GM21367 (cell line): ENCODE data around the gene FBXO36.

Experiments used
- ATAC-seq: cut with Tn5 transposase; IDR thresholded peaks from one replicate; pipeline ENCODE4 v1.9.1; 2021; ENCODE audit not compliant: unreplicated experiment

Gene FBXO36

DNA sequence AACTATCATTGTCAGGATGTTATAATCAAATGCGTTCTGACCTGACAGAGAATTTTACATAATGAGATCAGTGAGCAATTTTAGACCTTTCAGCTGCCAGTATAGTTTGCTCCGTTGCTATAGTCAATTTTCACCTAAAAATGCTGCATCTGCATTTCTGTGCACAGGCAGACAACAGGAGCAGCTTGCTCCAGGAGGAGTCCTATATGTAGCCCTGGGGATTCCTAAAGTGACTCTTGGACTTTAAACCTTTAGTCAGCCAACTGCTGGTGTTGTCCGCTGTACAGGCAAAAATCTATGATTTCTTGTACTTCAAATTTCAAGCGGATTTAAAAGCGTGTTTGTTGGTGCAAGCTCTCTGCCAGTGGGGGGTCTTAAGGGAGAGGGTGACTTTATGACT, 120.7 kb downstream of the FBXO36 start:
- ATAC-seq = no peak

DNA sequence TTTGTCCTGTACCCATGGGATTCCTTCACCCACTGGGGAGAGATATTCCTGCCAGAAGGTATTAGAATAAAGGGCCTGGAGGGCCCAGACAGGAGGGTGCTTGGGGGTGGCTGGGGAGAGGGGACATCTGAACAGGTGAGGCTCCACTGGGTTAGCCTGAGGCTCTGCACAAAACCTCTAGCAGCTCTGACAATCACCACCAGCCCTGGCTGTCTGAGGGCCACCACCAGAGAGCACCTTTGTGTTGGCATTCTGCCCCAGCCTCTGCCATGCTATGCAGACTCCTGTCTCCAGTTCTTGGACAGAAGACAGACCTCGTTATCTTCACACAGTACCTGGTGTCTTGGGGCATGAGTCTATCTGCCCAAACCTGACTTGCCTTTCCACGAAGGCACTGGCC, 121.2 kb downstream of the FBXO36 start:
- ATAC-seq = no peak

DNA sequence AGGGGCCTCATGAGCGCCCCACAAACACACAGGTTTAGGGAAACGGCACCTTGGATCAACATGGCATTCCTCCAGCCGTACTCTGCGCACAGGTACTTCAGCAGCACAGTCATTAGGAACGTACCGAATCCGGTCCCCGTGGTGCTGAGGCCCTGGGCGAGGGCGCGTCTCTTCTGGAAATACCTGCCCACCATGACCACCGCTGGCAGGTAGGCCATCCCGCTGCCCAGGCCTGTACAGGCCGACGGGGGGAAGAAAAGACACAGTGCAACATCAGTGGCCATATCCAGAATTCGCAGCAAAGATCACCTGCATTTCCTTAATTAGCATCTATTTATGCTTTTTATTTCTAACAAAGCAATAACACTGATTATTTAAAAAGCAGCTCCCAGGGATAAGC, 124.2 kb downstream of the FBXO36 start:
- ATAC-seq = no peak

DNA sequence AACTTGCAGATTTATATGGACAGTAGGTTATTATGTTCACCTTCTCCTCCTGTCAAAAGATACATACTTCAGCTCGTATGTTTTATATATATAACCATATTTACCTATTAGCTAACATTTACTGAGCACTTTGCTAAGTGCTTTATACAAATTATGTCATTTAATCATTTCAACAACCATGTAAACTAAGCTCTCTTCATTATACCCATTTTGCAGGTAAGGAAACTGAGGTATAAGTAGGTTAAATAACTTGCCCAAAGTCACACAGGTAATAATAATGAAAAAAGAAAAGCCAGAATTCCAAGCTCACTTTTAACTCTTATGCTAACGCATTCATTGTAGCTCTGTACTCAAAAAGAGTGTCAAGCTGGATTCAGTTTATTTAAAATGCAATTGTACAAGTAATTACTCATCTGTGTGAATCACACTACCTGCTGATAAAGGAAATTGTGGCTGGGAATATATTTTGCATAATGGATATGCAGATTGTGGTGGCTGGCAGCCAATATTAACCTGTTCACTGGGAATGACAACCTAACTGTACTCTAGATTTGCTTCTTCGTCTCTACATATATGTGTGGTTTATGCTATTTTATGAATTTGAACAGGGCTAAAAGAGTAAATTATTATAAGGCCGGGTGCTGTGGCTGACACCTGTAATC, 125.8 kb downstream of the FBXO36 start:
- ATAC-seq = no peak

DNA sequence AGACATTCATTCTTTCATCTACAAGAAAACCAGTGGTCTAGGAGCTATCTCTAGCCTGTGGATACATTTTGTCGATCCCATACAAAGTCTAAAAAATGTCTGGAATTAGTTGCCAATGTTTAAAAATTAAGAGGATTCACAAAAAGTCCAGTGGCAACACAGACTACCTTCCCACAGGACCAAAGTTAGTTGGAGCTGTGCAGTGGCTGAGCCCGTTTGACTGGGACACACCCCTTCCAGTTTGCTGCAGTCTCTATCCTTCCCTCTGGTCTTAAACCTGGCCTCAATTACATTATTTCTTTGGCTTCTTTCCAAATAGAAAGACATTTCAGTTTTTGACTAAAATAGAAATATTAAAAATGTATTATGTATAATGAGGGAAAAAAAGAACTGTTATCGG, 127.8 kb downstream of the FBXO36 start:
- ATAC-seq = no peak

DNA sequence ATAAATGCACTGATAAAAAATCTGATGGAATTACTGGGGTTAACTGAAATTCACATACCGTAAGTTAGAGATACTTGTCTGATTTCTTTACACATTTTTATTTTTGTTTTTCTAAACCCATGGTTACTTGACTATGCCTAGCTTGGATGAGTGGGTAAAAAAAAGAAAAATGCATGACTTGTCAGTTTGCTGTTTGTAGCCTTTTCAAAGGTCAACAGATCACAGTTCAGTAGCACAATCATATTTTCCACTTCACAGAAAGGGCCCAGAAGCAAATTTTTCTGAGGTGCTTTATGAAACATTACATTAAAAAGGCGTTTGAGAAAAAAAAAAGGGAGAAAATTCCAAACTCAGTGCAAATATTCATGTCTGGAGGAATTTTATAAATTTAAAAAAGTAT, 130.0 kb downstream of the FBXO36 start:
- ATAC-seq = no peak

DNA sequence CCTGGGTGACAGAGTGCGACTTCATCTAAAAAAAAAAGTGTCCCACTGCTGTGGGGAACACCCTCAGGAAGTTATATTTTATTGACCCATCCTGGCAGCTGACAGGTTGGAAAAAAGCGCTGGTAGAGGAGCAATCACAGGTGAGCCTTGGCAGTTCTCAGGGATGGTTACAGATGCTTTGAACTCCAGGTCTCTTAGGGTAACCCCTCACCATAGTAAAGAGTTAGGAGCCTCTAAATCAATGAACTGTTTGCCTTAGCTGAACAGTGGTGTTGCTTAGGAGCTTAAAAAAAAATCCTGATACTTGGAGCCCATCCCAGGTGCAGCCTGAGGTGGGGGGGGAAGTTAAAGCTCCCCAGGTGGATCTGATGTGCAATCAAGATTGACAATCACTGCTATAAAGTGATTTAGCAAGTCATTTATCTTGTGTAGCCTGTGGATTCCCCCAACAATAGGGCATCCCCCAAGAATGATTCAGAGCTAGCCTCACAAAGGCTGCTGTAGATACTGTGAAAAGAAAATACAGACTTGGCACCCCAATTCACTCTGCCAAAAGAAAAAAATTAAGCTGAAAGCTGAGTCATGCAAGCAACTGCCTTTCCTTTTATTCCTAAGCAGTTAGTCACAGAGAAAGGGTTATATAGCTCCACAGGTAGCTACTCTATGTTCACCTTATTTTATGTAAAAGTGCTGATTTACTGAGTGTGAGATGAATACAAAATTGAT, 131.6 kb downstream of the FBXO36 start:
- no peak for ATAC-seq

DNA sequence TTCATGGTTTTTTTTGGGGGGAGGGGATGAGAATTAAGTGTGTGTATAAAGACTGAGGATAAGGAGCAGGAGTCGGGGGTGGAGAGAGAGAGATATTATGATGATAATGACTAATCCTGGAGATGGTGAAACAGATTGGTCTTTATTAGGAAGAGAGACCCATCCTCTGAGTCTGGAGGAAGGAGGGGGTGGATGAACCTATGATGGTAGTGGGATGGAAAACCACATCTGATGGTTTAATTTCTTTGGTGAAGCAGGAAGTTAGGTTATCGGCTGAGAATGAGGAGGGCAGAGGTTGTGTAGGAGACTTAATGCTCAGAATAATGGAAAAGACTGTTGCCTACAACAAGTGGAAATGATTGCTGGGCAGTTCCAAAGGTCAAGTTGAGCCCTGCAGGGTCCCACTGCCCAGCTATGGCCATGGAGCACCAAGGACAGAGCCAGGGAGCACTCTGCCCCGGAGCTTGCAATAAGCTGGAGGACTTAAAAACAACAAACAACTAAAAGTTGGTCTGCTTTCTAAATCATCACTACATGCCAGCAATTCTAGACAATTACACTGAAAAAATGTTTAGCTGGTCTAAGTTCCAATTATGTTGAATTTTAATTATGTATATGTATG, 138.5 kb downstream of the FBXO36 start:
- ATAC-seq = no peak
